Measurements from ENCODE around the gene CLMN.

Gene CLMN

DNA sequence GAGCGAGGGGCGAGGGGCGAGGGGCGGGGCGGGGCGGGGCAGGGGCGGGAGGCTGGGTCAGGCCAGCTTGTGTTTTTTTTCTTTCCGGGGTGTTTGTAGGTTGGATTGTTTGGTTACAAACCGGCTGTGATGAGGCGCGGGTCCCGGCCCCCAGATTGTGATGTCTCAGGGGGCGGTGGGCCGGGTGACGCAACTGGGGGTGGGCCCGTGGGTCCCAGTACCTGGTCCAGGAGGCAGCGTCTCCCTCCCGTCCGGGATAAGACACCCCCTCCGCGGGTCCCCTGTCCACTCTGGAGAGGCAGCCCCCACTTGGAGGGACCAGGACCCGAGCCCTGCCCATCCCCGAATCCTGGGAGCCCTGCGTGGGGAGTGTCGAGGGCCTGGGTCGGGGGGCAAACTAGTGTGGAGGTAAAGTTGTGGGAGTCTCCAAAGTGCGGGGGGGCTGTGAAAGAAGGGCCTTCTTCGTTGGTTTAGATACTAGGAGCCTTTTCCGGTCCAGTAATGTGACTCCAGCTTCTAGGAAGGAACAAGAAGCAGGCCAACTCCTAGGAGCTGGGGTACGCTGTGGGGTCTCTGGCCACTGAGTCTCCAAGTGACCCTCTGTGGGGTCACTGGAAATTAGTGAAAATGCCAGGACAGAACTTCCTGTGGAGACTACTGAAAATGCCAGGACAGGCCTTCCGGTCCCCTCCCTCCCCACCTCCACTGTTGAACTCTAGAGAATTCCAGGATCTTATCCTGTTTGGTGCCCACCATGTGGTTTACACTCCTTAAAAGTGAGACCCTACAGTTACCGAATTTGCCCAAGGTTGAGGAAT is 579 bp upstream of the CLMN start:
- DNase-seq (ENCODE audit: low read depth in 2 of 2) = no peak

- DNase-seq (ENCODE audit: low read depth in 2 of 2) = no peak
These were observed 1.1 kb downstream of the CLMN start for GRCh38 chr14:95318399-95319311.

GRCh38 chr14:95317817-95318343 is 1.8 kb downstream of the CLMN start:
- DNase-seq (ENCODE audit: low read depth in 2 of 2) = no peak

- DNase-seq (ENCODE audit: low read depth in 2 of 2) = no peak
These were observed 2.9 kb downstream of the CLMN start for GRCh38 chr14:95316821-95317220.

- no peak for DNase-seq (ENCODE audit: low read depth in 2 of 2)
These were observed 4.1 kb downstream of the CLMN start for GRCh38 chr14:95315579-95315978.

DNA sequence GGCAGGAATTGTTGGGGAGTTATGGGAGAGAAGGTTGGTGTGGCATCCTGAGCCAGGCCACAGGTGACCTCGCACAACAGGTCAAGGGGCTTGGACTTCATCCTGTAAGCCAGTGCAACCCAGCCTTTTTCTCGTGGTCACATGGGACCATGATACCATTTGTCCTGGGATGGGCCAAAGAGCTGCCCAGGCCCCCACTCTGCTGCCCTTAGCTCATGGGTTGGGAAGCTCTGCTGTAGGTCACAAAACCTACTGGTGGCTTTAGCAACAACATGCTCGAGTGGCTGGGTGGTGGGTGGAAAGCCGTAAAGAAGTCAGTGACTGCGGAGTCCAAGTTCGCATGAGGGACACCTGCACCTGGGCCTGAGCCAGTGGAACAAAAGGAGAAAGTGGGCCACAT is 4.6 kb downstream of the CLMN start:
- no peak for DNase-seq (ENCODE audit: low read depth in 2 of 2)

DNA sequence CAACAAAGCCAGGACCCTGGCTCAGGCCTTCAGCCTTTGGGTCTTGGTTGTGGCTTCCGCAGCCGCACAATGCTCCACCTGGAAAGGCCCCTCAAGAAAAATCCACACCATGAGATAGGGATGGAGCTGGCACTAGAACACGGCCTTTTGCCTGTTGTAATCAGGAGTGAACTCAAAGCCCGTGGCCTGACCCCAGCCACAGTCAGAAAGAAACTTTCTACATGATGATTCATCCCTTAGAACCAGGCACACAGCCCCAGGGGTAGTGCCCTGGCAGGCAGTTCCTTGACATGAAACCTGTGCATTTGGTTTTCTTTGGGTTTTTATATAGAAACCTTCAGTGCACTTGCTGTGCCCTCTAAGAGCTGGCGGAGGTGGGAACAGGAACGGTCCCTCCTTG is 5.1 kb downstream of the CLMN start:
- no peak for DNase-seq (ENCODE audit: low read depth in 2 of 2)

DNA sequence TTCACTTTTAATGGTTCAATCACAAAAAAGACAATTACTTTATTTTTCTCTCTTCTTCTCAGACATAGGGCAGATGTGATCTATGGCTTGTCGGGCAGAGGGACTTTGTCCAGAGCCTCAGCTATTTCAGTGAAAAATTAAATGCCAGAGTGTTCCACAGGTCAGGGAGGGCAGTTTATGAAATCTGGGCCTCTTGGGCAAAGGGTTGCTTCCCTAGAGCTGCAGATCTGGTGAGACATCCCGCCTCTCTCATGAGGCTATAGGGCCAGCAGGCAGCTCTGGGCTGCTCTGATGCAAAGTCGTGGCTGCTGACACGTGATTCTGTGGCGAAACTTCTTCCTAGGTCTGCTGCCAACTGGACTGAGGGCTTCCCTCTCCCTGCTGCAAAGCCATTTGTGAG is 6.0 kb downstream of the CLMN start:
- no peak for DNase-seq (ENCODE audit: low read depth in 2 of 2)

GRCh38 chr14:95313190-95313589 is 6.5 kb downstream of the CLMN start:
- no peak for DNase-seq (ENCODE audit: low read depth in 2 of 2)

DNA sequence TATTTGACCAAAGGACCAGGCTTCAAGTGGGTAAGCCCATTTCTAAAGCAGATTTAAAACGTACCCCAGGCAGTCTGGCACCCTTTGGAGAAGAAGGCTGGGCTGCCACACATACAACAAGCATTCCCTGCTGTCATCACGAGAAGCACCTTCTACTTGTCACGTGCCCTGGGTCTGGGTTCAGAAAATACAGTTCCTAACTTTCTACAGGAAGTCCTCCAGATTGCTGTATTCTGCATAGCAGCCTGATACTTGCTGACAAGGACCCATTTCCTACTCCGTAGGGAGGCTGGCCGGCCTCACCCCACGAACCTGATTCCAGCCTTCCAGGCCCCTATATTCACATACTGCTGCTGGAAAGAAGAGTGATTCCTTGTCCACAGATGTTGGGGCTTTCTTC is 7.4 kb downstream of the CLMN start:
- no peak for DNase-seq (ENCODE audit: low read depth in 2 of 2)

GRCh38 chr14:95311752-95312151 is 8.0 kb downstream of the CLMN start:
- no peak for DNase-seq (ENCODE audit: low read depth in 2 of 2)

GRCh38 chr14:95310635-95311380 is 8.9 kb downstream of the CLMN start:
- no peak for DNase-seq (ENCODE audit: low read depth in 2 of 2)

GRCh38 chr14:95309261-95310051 is 10.3 kb downstream of the CLMN start:
- DNase-seq (ENCODE audit: low read depth in 2 of 2) = no peak

GRCh38 chr14:95308073-95308472 is 11.6 kb downstream of the CLMN start:
- no peak for DNase-seq (ENCODE audit: low read depth in 2 of 2)

DNA sequence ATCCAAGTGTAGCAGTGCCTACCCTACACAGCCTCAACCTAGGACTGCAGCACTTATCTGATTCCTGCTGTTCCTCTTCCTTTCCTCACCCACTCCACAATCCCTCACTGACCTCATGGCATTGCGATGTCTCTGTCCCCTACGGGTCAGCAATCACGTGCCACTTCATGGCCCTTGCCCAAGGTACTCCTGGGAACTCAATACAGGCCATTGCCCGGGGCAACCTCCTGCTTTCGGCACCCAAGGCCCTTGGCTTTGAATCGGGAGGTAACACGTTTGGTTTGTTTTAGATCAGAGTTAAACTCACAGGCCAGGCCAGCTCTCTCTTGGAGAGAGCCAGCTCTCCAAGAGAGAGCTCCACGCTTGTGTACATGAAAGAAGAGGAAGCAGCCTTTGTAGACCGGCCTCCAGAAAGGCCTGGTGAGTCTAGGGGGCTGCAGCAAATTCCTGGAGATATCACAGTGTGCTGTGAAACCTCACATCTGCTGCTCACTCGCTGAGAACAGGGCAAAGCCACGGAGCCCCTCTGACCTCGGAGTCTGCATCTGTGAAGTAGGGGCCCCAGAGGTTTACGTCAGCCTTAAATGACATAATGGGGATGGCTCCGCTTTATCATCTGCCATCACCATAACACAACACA is 12.2 kb downstream of the CLMN start:
- no peak for DNase-seq (ENCODE audit: low read depth in 2 of 2)

DNA sequence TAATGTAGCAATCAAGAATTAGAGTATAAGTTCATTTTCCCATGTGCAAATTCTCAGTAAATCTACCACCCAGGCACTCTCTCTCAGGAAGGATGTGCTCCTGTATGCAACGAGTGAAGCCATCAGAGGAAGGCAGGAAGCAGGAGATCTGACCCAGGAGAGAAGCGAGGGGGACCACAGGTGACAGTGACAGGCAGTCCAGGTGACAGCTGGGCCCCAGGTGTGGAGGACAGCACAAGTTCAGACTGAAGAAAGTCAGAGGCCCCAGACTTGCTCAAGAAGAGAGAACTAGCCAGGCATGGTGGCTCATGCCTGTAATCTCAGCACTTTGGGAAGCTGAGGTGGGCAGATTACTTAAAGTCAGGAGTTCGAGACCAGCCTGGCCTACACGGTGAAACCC is 13.8 kb downstream of the CLMN start:
- no peak for DNase-seq (ENCODE audit: low read depth in 2 of 2)

DNA sequence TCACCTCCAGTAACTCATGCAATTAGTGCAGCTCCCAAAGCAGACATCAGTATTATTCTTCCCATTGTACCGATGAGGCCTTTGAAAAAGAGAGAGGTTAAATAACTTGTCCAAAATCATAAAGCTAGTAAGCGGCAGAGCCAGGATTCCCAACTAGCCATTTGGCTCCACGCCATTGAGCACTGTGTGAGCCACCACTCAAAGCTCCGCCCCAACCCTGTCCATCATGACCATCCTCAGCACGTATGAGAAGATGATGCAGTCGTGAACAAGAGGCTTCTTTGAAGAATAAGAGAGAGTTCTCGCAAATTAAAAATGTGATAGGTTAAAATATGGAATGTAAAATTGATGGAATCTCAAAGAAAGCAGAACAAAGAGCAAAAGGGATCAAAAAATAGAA is 14.6 kb downstream of the CLMN start:
- no peak for DNase-seq (ENCODE audit: low read depth in 2 of 2)

- DNase-seq (ENCODE audit: low read depth in 2 of 2) = no peak
These were observed 15.4 kb downstream of the CLMN start for GRCh38 chr14:95304342-95304741.

DNA sequence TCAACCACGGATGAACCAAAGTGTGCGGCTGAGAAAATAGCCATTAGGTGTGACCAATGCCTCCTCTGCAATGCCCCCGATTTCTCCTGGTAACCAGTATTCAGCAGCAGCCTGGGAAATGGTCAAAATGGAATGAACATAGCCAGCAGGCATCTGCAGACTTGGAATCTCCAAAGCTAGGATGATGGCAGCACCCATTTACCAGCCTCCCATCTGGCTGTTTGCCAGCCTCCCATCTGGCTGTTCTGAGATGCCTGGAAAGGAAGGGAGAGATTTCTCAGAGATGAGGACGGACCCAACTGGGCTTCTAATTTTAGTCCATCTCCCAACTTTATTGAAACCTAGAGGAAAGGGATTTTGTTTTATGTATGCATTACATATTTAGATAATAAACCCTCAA is 16.2 kb downstream of the CLMN start:
- DNase-seq (ENCODE audit: low read depth in 2 of 2) = no peak

- DNase-seq (ENCODE audit: low read depth in 2 of 2) = no peak
These were observed 16.8 kb downstream of the CLMN start for GRCh38 chr14:95302667-95303506.

All from fibroblast of skin of left biceps (primary cell).